Panc1 (cell line): ENCODE results near the gene CASQ2.

Source experiments
- CTCF ChIP-seq: fragments of 450-650 bp; IDR thresholded peaks from 2 replicates; pipeline ENCODE4 v1.5.1; 2017; ENCODE audit warnings: mild to moderate bottlenecking
- POLR2AphosphoS5 ChIP-seq: IDR thresholded peaks from 2 replicates; pipeline ENCODE4 v1.6.1; 2012; ENCODE audit warnings: mild to moderate bottlenecking, low read depth, low read length, moderate library complexity
- REST ChIP-seq, 2 experiments: IDR thresholded peaks; 2 replicates each; pipeline ENCODE4 v1.6.1; 2011 to 2012; ENCODE audit warnings: low read depth in 2 of 2, control low read depth in 1 of 2, low read length in 1 of 2, mild to moderate bottlenecking in 1 of 2, moderate library complexity in 1 of 2; ENCODE audit not compliant: insufficient read depth in 1 of 2
- SIN3A ChIP-seq: IDR thresholded peaks from 2 replicates; pipeline ENCODE4 v1.6.1; 2012; ENCODE audit warnings: low read depth, mild to moderate bottlenecking, low read length, moderate library complexity, borderline replicate concordance; ENCODE audit not compliant: insufficient read depth
- TCF7L2 ChIP-seq: IDR thresholded peaks from 2 replicates; pipeline ENCODE4 v1.6.1; 2011; ENCODE audit warnings: mild to moderate bottlenecking, low read depth, low read length, inconsistent platforms

GRCh38 chr1:115690972-115691371, 77.5 kb downstream of the CASQ2 start:
- no peak for TF ChIP-seq CTCF
- TF ChIP-seq POLR2AphosphoS5 = no peak
- TF ChIP-seq SIN3A = no peak
- no peak for TF ChIP-seq REST (IDR thresholded peaks at IDR 0.05; ENCODE audit: insufficient read depth in 1 of 2, low read depth in 2 of 2, low read length in 1 of 2)
- TF ChIP-seq TCF7L2 = no peak
